ENCODE results near the gene MAP2K5. TPM values are rescaled to one million over a fixed set of nuclear protein-coding genes. Genes with fewer than 3 reads are reported as not detected.
A peak's percentile ranks its signal among the peaks of the same experiment; 100 is the strongest.

MAP2K5 gene
- total RNA-seq, 1 experiment from 2014 or later = 13.6 TPM

DNA sequence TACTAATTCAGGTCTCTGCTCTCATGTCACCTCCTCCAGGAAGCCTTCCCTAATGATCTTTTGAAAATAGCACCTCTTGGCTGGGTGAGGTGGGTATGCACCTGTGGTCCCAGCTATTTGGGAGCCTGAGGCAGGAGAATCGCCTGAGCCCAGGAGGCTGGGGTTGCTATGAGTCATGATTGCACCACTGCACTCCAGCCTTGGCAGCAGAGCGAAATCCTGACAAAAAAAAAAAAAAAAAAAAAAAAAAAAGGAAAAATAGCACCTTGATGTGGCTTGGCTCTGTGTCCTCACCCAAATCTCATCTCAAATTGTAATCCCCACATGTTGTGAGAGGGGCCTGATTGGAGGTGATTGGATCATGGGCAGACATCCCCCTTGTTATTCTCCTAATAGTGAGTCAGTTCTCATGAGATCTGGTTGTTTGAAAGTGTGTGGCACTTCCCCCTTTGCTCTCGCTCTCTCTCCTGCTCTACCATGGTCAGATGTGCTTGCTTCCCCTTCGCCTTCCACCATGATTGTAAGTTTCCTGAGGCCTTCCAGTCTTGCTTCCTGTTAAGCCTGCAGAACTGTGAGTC is 308.6 kb downstream of the MAP2K5 start:
- ChIA-PET CTCF (interaction anchor here (0.7 kb wide), 1 partner anchor 393 kb away, joined by 3 read pairs; no protein-coding TSS in a partner anchor), POLR2A (interaction anchor here (0.7 to 0.9 kb wide), 2 partner anchors 10 to 33 kb away, joined by 5 to 8 read pairs; no protein-coding TSS in a partner anchor)
- peaks cover 52% of the 10 kb centered on the region for H3K4me1 Mint-ChIP-seq
- peaks cover 6% of the 10 kb centered on the region for H3K36me3 Mint-ChIP-seq
- DNase-seq (ENCODE audit: low spot score) = no peak
- H3K9me3 Mint-ChIP-seq = peaks cover 13% of the 10 kb centered on the region
- ATAC-seq = no peak
- H3K27me3 Mint-ChIP-seq (ENCODE audit: low read depth) = no peaks in the 10 kb centered on the region; the same call in 1 of the 2 replicates
- 0 out of 2 replicates have a peak overlapping the region, but pooled peaks have one; percentile 40 for H3K27ac Mint-ChIP-seq
- TF ChIP-seq, protein P1, sequence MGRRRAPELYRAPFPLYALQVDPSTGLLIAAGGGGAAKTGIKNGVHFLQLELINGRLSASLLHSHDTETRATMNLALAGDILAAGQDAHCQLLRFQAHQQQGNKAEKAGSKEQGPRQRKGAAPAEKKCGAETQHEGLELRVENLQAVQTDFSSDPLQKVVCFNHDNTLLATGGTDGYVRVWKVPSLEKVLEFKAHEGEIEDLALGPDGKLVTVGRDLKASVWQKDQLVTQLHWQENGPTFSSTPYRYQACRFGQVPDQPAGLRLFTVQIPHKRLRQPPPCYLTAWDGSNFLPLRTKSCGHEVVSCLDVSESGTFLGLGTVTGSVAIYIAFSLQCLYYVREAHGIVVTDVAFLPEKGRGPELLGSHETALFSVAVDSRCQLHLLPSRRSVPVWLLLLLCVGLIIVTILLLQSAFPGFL (CRISPR knock-in tag; IDR thresholded peaks at IDR 0.05; ENCODE audit: borderline replicate concordance) = no peak
- TF ChIP-seq GABPB1 (CRISPR knock-in tag; IDR thresholded peaks at IDR 0.05) = peak; percentile 34; the same call in 1 of the 2 replicates
- H3K4me3 Mint-ChIP-seq = no peak overlapping the region

- POLR2A ChIA-PET = interaction anchor here (0.7 kb wide), 2 partner anchors 464 to 666 kb away, joined by 4 to 5 read pairs; no protein-coding TSS in a partner anchor
- DNase-seq (ENCODE audit: low spot score) = no peak
- no peak overlapping the region for H3K4me3 Mint-ChIP-seq
- no peak for ATAC-seq
- H3K27me3 Mint-ChIP-seq (ENCODE audit: low read depth) = no peaks in the 10 kb centered on the region; the same call in 1 of the 2 replicates
- H3K27ac Mint-ChIP-seq = no peak overlapping the region
- no peak for TF ChIP-seq ZNF317 (CRISPR knock-in tag; IDR thresholded peaks at IDR 0.05; ENCODE audit: borderline replicate concordance, low read depth)
- no peak for TF ChIP-seq HMGXB4 (CRISPR knock-in tag; IDR thresholded peaks at IDR 0.05)
- no peak for TF ChIP-seq ZNF232 (CRISPR knock-in tag; IDR thresholded peaks at IDR 0.05)
- TF ChIP-seq NFYB (CRISPR knock-in tag; conservative IDR thresholded peaks at IDR 0.05; ENCODE audit: low read depth) = no peak
- TF ChIP-seq, protein P2, sequence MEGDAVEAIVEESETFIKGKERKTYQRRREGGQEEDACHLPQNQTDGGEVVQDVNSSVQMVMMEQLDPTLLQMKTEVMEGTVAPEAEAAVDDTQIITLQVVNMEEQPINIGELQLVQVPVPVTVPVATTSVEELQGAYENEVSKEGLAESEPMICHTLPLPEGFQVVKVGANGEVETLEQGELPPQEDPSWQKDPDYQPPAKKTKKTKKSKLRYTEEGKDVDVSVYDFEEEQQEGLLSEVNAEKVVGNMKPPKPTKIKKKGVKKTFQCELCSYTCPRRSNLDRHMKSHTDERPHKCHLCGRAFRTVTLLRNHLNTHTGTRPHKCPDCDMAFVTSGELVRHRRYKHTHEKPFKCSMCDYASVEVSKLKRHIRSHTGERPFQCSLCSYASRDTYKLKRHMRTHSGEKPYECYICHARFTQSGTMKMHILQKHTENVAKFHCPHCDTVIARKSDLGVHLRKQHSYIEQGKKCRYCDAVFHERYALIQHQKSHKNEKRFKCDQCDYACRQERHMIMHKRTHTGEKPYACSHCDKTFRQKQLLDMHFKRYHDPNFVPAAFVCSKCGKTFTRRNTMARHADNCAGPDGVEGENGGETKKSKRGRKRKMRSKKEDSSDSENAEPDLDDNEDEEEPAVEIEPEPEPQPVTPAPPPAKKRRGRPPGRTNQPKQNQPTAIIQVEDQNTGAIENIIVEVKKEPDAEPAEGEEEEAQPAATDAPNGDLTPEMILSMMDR (IDR thresholded peaks at IDR 0.05) = no peak
- no peak for TF ChIP-seq TEAD4 (CRISPR knock-in tag; IDR thresholded peaks at IDR 0.05)
- TF ChIP-seq E2F1 (CRISPR knock-in tag; IDR thresholded peaks at IDR 0.05) = no peak
- TF ChIP-seq, protein P3, sequence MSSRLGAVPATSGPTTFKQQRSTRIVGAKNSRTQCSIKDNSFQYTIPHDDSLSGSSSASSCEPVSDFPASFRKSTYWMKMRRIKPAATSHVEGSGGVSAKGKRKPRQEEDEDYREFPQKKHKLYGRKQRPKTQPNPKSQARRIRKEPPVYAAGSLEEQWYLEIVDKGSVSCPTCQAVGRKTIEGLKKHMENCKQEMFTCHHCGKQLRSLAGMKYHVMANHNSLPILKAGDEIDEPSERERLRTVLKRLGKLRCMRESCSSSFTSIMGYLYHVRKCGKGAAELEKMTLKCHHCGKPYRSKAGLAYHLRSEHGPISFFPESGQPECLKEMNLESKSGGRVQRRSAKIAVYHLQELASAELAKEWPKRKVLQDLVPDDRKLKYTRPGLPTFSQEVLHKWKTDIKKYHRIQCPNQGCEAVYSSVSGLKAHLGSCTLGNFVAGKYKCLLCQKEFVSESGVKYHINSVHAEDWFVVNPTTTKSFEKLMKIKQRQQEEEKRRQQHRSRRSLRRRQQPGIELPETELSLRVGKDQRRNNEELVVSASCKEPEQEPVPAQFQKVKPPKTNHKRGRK (CRISPR knock-in tag; IDR thresholded peaks at IDR 0.05; ENCODE audit: borderline replicate concordance) = no peak
- H3K4me1 Mint-ChIP-seq = peaks cover 59% of the 10 kb centered on the region
- CTCF ChIA-PET = interaction anchor here (0.6 kb wide), 1 partner anchor 12 kb away, joined by 3 read pairs; no protein-coding TSS in a partner anchor
- H3K9me3 Mint-ChIP-seq = peaks cover 13% of the 10 kb centered on the region
- peaks cover 6% of the 10 kb centered on the region for H3K36me3 Mint-ChIP-seq
These were observed 309.9 kb downstream of the MAP2K5 start for GRCh38 chr15:67852418-67852817.

- H3K27me3 Mint-ChIP-seq (ENCODE audit: low read depth) = no peaks in the 10 kb centered on the region; the same call in 1 of the 2 replicates
- CTCF ChIA-PET = interaction anchor here (0.7 to 2.0 kb wide), 5 partner anchors 10 to 396 kb away, joined by 3 to 17 read pairs (median 5); no protein-coding TSS in a partner anchor
- peaks cover 6% of the 10 kb centered on the region for H3K36me3 Mint-ChIP-seq
- ATAC-seq (peak; percentile 34), DNase-seq (ENCODE audit: low spot score) (no peak)
- no peak overlapping the region; the same call in 1 of the 2 replicates for H3K4me3 Mint-ChIP-seq
- TF ChIP-seq MXD4 (CRISPR knock-in tag; IDR thresholded peaks at IDR 0.05; ENCODE audit: borderline replicate concordance) (no peak), ZMAT4 (CRISPR knock-in tag; IDR thresholded peaks at IDR 0.05) (no peak), NFE2L1 (CRISPR knock-in tag; IDR thresholded peaks at IDR 0.05) (no peak), NR1H2 (CRISPR knock-in tag; IDR thresholded peaks at IDR 0.05) (no peak), ELF4 (CRISPR knock-in tag; IDR thresholded peaks at IDR 0.05; ENCODE audit: low read depth) (no peak), EMX1 (CRISPR knock-in tag; IDR thresholded peaks at IDR 0.05) (no peak)
- TF ChIP-seq, protein P4, sequence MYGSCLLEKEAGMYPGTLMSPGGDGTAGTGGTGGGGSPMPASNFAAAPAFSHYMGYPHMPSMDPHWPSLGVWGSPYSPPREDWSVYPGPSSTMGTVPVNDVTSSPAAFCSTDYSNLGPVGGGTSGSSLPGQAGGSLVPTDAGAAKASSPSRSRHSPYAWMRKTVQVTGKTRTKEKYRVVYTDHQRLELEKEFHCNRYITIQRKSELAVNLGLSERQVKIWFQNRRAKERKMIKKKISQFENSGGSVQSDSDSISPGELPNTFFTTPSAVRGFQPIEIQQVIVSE (CRISPR knock-in tag; IDR thresholded peaks at IDR 0.05; ENCODE audit: borderline replicate concordance) = no peak
- TF ChIP-seq, protein P5, sequence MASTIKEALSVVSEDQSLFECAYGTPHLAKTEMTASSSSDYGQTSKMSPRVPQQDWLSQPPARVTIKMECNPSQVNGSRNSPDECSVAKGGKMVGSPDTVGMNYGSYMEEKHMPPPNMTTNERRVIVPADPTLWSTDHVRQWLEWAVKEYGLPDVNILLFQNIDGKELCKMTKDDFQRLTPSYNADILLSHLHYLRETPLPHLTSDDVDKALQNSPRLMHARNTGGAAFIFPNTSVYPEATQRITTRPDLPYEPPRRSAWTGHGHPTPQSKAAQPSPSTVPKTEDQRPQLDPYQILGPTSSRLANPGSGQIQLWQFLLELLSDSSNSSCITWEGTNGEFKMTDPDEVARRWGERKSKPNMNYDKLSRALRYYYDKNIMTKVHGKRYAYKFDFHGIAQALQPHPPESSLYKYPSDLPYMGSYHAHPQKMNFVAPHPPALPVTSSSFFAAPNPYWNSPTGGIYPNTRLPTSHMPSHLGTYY (CRISPR knock-in tag; IDR thresholded peaks at IDR 0.05) = no peak
- TF ChIP-seq, protein P6, sequence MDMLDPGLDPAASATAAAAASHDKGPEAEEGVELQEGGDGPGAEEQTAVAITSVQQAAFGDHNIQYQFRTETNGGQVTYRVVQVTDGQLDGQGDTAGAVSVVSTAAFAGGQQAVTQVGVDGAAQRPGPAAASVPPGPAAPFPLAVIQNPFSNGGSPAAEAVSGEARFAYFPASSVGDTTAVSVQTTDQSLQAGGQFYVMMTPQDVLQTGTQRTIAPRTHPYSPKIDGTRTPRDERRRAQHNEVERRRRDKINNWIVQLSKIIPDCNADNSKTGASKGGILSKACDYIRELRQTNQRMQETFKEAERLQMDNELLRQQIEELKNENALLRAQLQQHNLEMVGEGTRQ (CRISPR knock-in tag; IDR thresholded peaks at IDR 0.05) = no peak
- peak overlapping the region; percentile 24 for H3K27ac Mint-ChIP-seq
- POLR2A ChIA-PET = interaction anchor here (0.7 to 1.2 kb wide), 4 partner anchors 10 to 295 kb away, joined by 3 to 6 read pairs (median 5); no protein-coding TSS in a partner anchor
- peaks cover 56% of the 10 kb centered on the region for H3K4me1 Mint-ChIP-seq
- peaks cover 13% of the 10 kb centered on the region for H3K9me3 Mint-ChIP-seq
These were observed 311.0 kb downstream of the MAP2K5 start for GRCh38 chr15:67853454-67853853.

Data from WTC11 (cell line).